Loucy (cell line): ENCODE measurements around the gene PFN3.

Experiments used
- H2AFZ ChIP-seq: fragments of 200-600 bp; sonication (generic); 2 replicates; pipeline ENCODE4 v1.6.0; 2016; ENCODE audit warnings: antibody characterized with exemption, mild to moderate bottlenecking, low read length, moderate library complexity
- H3F3A ChIP-seq: fragments of 200-600 bp; 2 replicates; pipeline ENCODE4 v1.6.0; 2016; ENCODE audit warnings: antibody characterized with exemption, low read depth, mild to moderate bottlenecking
- H3K27me3 ChIP-seq: fragments of 200-600 bp; sonication (generic); 2 replicates; pipeline ENCODE4 v1.6.1; 2014; ENCODE audit warnings: low read length, mild to moderate bottlenecking; ENCODE audit not compliant: insufficient read depth, poor library complexity, severe bottlenecking
- H3K36me3 ChIP-seq: fragments of 200-600 bp; sonication (generic); 2 replicates; pipeline ENCODE4 v1.6.1; 2016; ENCODE audit warnings: low read length; ENCODE audit not compliant: insufficient read depth
- H3K4me1 ChIP-seq: fragments of 200-600 bp; sonication (generic); 2 replicates; pipeline ENCODE4 v1.5.1; 2014; ENCODE audit warnings: low read length, mild to moderate bottlenecking; ENCODE audit not compliant: insufficient read depth, poor library complexity, severe bottlenecking
- H3K4me2 ChIP-seq: fragments of 200-600 bp; sonication (generic); 2 replicates; pipeline ENCODE4 v1.6.0; 2014; ENCODE audit warnings: antibody characterized with exemption, low read length, low read depth, mild to moderate bottlenecking; ENCODE audit not compliant: poor library complexity, severe bottlenecking
- H3K4me3 ChIP-seq: fragments of 200-600 bp; sonication (generic); 2 replicates; pipeline ENCODE4 v1.5.1; 2014; ENCODE audit warnings: low read length, mild to moderate bottlenecking, mixed read lengths; ENCODE audit not compliant: poor library complexity, severe bottlenecking
- H3K79me2 ChIP-seq: fragments of 200-600 bp; sonication (generic); 2 replicates; pipeline ENCODE4 v1.6.1; 2014; ENCODE audit warnings: low read length; ENCODE audit not compliant: insufficient read depth
- H3K9ac ChIP-seq: fragments of 200-600 bp; sonication (generic); 2 replicates; pipeline ENCODE4 v1.6.0; 2014; ENCODE audit warnings: mild to moderate bottlenecking, low read depth, low read length, moderate library complexity; ENCODE audit not compliant: poor library complexity, severe bottlenecking
- H3K9me2 ChIP-seq: fragments of 200-600 bp; sonication (generic); replicated peaks from 2 replicates; pipeline ENCODE4 v1.6.1; 2016; ENCODE audit warnings: low read depth, low read length, mixed read lengths
- H3K9me3 ChIP-seq: fragments of 200-600 bp; sonication (generic); 2 replicates; pipeline ENCODE4 v1.6.1; 2014; ENCODE audit warnings: mild to moderate bottlenecking, antibody characterized with exemption, low read length, low read depth; ENCODE audit not compliant: insufficient read depth
- H4K20me1 ChIP-seq: fragments of 200-600 bp; sonication (generic); 2 replicates; pipeline ENCODE4 v1.6.0; 2014; ENCODE audit warnings: antibody characterized with exemption, low read length, mild to moderate bottlenecking; ENCODE audit not compliant: insufficient read depth, poor library complexity, severe bottlenecking
- CTCF ChIP-seq: fragments of 200-600 bp; sonication (generic); conservative IDR thresholded peaks from 2 replicates; pipeline ENCODE4 v1.5.1; 2014; ENCODE audit warnings: mild to moderate bottlenecking, antibody characterized with exemption, low read length
- EZH2phosphoT487 ChIP-seq: fragments of 200-600 bp; IDR thresholded peaks from 2 replicates; pipeline ENCODE4 v1.6.1; 2018; ENCODE audit warnings: antibody characterized with exemption, mild to moderate bottlenecking, moderate library complexity, borderline replicate concordance

Gene PFN3

DNA sequence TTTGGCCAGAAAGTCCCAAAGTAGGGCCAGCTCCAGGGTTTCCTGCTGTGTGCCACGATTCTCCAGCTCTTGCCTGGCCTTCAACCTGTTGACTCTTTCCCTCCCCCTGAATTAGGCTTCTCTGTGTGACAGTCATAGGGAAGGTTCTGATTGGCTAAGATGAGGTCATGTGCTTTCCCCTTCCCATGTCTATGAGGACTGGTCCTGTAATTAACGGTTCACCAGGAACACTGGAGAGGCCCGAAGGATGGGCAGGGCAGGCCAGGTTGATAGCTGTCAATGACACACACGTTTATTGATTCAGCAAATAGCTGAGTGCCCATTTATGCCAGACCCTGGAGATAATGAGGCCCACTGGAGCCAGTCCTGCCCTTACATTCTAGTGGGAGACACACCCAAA lies 37.2 kb upstream of the PFN3 start:
- H3K4me2 ChIP-seq, result no peak overlapping the region
- no peak overlapping the region for H3K4me3 ChIP-seq
- H3K27me3 ChIP-seq, result no peaks in the 10 kb centered on the region
- no peaks in the 10 kb centered on the region for H3F3A ChIP-seq
- H4K20me1 ChIP-seq, result no peaks in the 10 kb centered on the region
- peaks cover 6% of the 10 kb centered on the region for H3K4me1 ChIP-seq
- no peak overlapping the region for H3K9ac ChIP-seq
- H3K9me3 ChIP-seq, result no peaks in the 10 kb centered on the region
- TF ChIP-seq EZH2phosphoT487, result no peak
- no peaks in the 10 kb centered on the region for H3K9me2 ChIP-seq
- peaks cover 30% of the 10 kb centered on the region; the same call in 1 of the 2 replicates for H3K36me3 ChIP-seq
- peaks cover 11% of the 10 kb centered on the region; the same call in 1 of the 2 replicates for H3K79me2 ChIP-seq
- no peak overlapping the region for H2AFZ ChIP-seq

DNA sequence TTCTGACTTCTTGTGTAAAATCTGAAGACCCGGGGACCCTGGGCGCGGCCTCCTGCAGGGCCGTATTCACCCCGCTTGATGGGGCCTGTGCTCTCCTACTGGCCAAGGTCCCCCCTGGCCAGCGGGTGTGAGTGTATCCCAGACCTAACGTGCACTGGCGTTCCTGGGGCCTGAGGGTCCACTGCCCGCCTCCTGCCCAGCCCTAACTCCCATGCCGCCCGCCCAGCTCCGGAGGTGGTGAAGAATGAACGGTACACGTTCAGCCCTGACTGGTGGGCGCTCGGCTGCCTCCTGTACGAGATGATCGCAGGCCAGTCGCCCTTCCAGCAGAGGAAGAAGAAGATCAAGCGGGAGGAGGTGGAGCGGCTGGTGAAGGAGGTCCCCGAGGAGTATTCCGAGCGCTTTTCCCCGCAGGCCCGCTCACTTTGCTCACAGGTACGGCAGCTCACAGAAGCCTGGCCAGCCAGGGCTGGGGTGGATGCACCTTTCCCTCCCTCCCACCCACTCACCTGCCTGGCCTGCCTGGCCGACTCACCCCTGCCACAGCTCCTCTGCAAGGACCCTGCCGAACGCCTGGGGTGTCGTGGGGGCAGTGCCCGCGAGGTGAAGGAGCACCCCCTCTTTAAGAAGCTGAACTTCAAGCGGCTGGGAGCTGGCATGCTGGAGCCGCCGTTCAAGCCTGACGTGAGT lies 35.5 kb upstream of the PFN3 start:
- Histone ChIP-seq H3K9me2 (no peaks in the 10 kb centered on the region), H3K4me3 (no peak overlapping the region), H3K36me3 (peaks cover 36% of the 10 kb centered on the region; the same call in 1 of the 2 replicates), H2AFZ (no peak overlapping the region), H4K20me1 (no peaks in the 10 kb centered on the region), H3K4me2 (no peak overlapping the region), H3K9me3 (no peaks in the 10 kb centered on the region), H3K9ac (no peak overlapping the region), H3F3A (no peaks in the 10 kb centered on the region), H3K27me3 (no peaks in the 10 kb centered on the region), H3K4me1 (peaks cover 17% of the 10 kb centered on the region), H3K79me2 (peaks cover 19% of the 10 kb centered on the region; the same call in 1 of the 2 replicates)
- TF ChIP-seq EZH2phosphoT487 (no peak), CTCF (no peak)

DNA sequence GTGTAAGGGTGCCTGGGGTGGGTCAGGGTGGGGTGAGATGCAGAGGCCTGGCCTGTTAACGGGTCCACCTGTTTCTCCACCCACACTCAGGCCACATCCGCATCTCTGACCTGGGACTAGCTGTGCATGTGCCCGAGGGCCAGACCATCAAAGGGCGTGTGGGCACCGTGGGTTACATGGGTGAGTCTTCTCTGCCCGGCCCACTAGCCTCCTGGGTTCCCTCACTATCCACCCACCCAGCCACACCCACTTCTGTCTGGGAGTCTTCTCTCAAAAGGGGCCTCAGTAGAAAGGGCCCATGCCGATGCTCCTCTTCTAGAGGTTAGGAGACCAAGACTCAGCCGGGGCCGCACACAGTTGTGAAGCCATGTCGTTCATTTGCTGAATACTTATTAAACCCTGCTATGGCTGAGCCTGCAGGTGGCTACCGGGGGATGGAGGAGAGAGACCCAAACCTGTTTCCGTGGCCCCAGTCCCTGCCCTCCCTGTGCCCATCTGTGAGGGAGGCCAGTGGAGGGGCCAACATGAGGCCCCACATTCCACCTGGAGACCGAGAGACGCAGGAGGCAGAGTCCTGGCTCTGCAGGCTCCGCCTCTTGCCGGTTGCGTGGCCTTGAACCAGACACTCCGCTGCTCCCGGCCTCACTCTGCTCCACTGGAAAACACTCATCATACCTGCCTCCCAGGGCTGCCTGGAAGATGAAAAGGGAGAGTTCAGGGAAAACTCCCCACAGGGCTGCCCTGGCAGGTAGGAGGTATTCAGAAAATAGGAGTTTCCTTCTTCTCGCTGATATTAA lies 34.7 kb upstream of the PFN3 start:
- Histone ChIP-seq H3K9me2 (no peaks in the 10 kb centered on the region), H3K4me1 (peaks cover 25% of the 10 kb centered on the region), H3K4me3 (no peak overlapping the region), H4K20me1 (peaks cover 2% of the 10 kb centered on the region), H3K79me2 (peaks cover 28% of the 10 kb centered on the region), H3K9ac (no peak overlapping the region), H3K36me3 (peaks cover 36% of the 10 kb centered on the region; the same call in 1 of the 2 replicates), H3F3A (no peaks in the 10 kb centered on the region), H3K9me3 (no peaks in the 10 kb centered on the region), H3K27me3 (no peaks in the 10 kb centered on the region), H2AFZ (no peak overlapping the region), H3K4me2 (no peak overlapping the region)
- no peak for TF ChIP-seq CTCF
- TF ChIP-seq EZH2phosphoT487, result no peak
